OCI-LY7 (cell line): ENCODE results near the gene SPSB2. TPM values are rescaled to one million over a fixed set of nuclear protein-coding genes. Genes with fewer than 3 reads are reported as not detected.
"Not testable (repeated sequence)": the region's sequence is repeated elsewhere in the genome, so short reads cannot be mapped to it uniquely, and the experiment has no call there.

Experiments used
- BruUV-seq: library from RNA; stranded (reverse); fragments of 400-500 nt; replicated peaks from 2 replicates; lab custom pipeline; 2021; lab: Mats Ljungman, UMichigan
- CTCF ChIA-PET: fragments of 300-600 bp; sonication (Branson Sonifier 250); formaldehyde crosslinking; loops from one replicate; lab custom pipeline; 2022; ENCODE audit warnings: antibody characterized with exemption; ENCODE audit not compliant: unreplicated experiment; lab: Charles Lee
- POLR2A ChIA-PET: fragments of 300-600 bp; sonication (Branson Sonifier 250); formaldehyde crosslinking; loops from one replicate; lab custom pipeline; 2022; ENCODE audit warnings: antibody characterized with exemption; lab: Charles Lee
- DNase-seq: peaks from one replicate; pipeline ENCODE4 v3.0.0-alpha.2; 2015; ENCODE audit warnings: low spot score
- H2AFZ ChIP-seq: fragments of 200-600 bp; sonication (generic), shearing (Covaris generic); 2 replicates; pipeline ENCODE4 v1.6.1; 2014; ENCODE audit warnings: mild to moderate bottlenecking, antibody characterized with exemption, low read length, moderate library complexity
- H3K27ac ChIP-seq: fragments of 200-600 bp; sonication (generic); 2 replicates; pipeline ENCODE4 v1.5.1; 2014; ENCODE audit warnings: mixed run types, low read depth, mild to moderate bottlenecking, moderate library complexity, low read length, inconsistent platforms; ENCODE audit not compliant: poor library complexity, severe bottlenecking
- H3K36me3 ChIP-seq: fragments of 200-600 bp; sonication (generic); 2 replicates; pipeline ENCODE4 v1.6.1; 2014; ENCODE audit warnings: mild to moderate bottlenecking, antibody characterized with exemption, low read length, moderate library complexity, mixed read lengths; ENCODE audit not compliant: insufficient read depth
- H3K4me1 ChIP-seq: fragments of 200-600 bp; sonication (generic); 2 replicates; pipeline ENCODE4 v1.5.1; 2014; ENCODE audit warnings: mild to moderate bottlenecking, low read length; ENCODE audit not compliant: insufficient read depth, poor library complexity, severe bottlenecking
- H3K4me2 ChIP-seq: fragments of 200-600 bp; sonication (generic); 2 replicates; pipeline ENCODE4 v1.6.1; 2014; ENCODE audit warnings: mild to moderate bottlenecking, low read length
- H3K4me3 ChIP-seq: fragments of 200-600 bp; sonication (generic); 2 replicates; pipeline ENCODE4 v1.5.1; 2014; ENCODE audit warnings: mild to moderate bottlenecking, low read depth, low read length; ENCODE audit not compliant: poor library complexity, severe bottlenecking
- H3K79me2 ChIP-seq: fragments of 200-600 bp; sonication (generic); 2 replicates; pipeline ENCODE4 v1.6.1; 2016; ENCODE audit warnings: low read depth, mild to moderate bottlenecking, low read length, moderate library complexity, mixed read lengths; ENCODE audit not compliant: insufficient read depth
- H3K9me2 ChIP-seq: fragments of 200-600 bp; sonication (generic); 2 replicates; pipeline ENCODE4 v1.6.1; 2016; ENCODE audit warnings: mild to moderate bottlenecking, low read length, mixed read lengths; ENCODE audit not compliant: insufficient read depth
- H3K9me3 ChIP-seq: fragments of 200-600 bp; sonication (generic); 2 replicates; pipeline ENCODE4 v1.6.1; 2014; ENCODE audit warnings: mild to moderate bottlenecking, mixed run types, low read length, mixed read lengths
- H4K20me1 ChIP-seq: fragments of 200-600 bp; sonication (generic); 2 replicates; pipeline ENCODE4 v1.6.1; 2014; ENCODE audit warnings: mild to moderate bottlenecking, antibody characterized with exemption, low read length, moderate library complexity, mixed read lengths; ENCODE audit not compliant: insufficient read depth
- EZH2phosphoT487 ChIP-seq: fragments of 200-600 bp; sonication (generic); IDR thresholded peaks from 2 replicates; pipeline ENCODE4 v1.6.1; 2018; ENCODE audit warnings: low read depth, borderline replicate concordance, mild to moderate bottlenecking, mixed run types, antibody characterized with exemption, low read length, moderate library complexity, mixed read lengths
- intact Hi-C: fragments of 100-400 bp; cut with micrococcal nuclease; formaldehyde crosslinking; loops from one replicate; pipeline ENCODE4 v1.10.0; 2022; ENCODE audit not compliant: unreplicated experiment
- total RNA-seq, 2 experiments: library from RNA; depleted of rRNA in 1 of 2; stranded (reverse); fragments of >200 nt in 1 of 2; shearing (Covaris generic) in 1 of 2; gene quantifications; 2 replicates each; pipeline ENCODE4 v1.2.3, GENCODE V29; 2014 to 2022
- TF ChIP-seq, protein P1 (sequence below): fragments of 200-600 bp; sonication (generic); conservative IDR thresholded peaks from 2 replicates; pipeline ENCODE4 v1.5.1; 2014; ENCODE audit warnings: mild to moderate bottlenecking, antibody characterized with exemption, low read length, moderate library complexity, mixed read lengths

The SPSB2 gene
- total RNA-seq, 2 experiments from 2014 or later: 8.3 to 8.5 TPM

DNA sequence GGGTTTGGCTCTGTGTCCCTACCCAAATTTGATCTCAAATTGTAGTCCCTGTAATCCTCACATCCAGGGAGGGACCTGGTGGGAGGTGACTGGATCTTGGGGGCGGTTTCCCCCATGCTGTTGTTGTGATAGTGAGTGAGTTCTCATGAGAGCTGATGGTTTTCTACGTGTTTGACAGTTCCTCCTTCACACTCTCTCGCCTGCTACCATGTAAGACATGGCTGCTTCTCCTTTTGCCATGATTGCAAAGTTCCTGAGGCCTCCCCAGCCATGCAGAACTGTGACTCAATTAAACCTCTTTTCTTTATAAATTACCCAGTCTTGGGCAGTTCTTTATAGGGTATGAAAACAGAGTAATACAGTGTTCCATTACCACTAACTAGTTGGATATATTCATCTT, 21.2 kb upstream of the SPSB2 start:
- CTCF ChIA-PET: no interaction called here
- Histone ChIP-seq H3K4me3 (no peak overlapping the region), H3K9me3 (no peaks in the 10 kb centered on the region), H3K36me3 (no peaks in the 10 kb centered on the region), H3K79me2 (no peaks in the 10 kb centered on the region), H3K4me1 (peaks cover 19% of the 10 kb centered on the region), H4K20me1 (no peaks in the 10 kb centered on the region), H2AFZ (no peak overlapping the region), H3K4me2 (no peak overlapping the region), H3K27ac (no peak overlapping the region), H3K9me2 (no peaks in the 10 kb centered on the region)
- no peak for TF ChIP-seq EZH2phosphoT487
- TF ChIP-seq, protein P1, sequence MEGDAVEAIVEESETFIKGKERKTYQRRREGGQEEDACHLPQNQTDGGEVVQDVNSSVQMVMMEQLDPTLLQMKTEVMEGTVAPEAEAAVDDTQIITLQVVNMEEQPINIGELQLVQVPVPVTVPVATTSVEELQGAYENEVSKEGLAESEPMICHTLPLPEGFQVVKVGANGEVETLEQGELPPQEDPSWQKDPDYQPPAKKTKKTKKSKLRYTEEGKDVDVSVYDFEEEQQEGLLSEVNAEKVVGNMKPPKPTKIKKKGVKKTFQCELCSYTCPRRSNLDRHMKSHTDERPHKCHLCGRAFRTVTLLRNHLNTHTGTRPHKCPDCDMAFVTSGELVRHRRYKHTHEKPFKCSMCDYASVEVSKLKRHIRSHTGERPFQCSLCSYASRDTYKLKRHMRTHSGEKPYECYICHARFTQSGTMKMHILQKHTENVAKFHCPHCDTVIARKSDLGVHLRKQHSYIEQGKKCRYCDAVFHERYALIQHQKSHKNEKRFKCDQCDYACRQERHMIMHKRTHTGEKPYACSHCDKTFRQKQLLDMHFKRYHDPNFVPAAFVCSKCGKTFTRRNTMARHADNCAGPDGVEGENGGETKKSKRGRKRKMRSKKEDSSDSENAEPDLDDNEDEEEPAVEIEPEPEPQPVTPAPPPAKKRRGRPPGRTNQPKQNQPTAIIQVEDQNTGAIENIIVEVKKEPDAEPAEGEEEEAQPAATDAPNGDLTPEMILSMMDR: no peak
- intact Hi-C loops: no loop called here
- no TSS peak for BruUV-seq
- POLR2A ChIA-PET: interaction anchor here (0.6 kb wide), 1 partner anchor 14 kb away, joined by 5 read pairs; no protein-coding TSS in a partner anchor
- no peak for DNase-seq

DNA sequence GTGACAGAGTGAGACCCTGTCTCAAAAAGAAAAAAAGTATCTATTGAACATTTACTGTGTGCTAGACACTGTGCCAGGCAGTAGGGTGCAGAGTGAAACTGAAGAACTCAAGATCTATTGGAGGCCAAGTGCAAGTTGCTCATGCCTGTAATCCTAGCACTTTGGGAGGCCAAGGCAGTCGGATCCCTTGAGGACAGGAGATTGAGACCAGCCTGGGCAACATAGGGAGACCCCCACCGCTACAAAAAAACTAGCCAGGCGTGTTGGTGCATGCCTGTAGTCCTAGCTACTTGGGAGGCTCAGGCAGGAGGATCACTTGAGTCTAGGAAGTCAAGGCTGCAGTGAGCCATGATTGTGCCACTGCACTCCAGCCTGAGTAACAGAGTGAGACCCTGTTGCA, 19.6 kb upstream of the SPSB2 start:
- H3K36me3 ChIP-seq, H3K9me3 ChIP-seq, H2AFZ ChIP-seq, H3K4me2 ChIP-seq, BruUV-seq, H3K27ac ChIP-seq, H3K4me3 ChIP-seq, H3K79me2 ChIP-seq, H3K9me2 ChIP-seq, DNase-seq, H4K20me1 ChIP-seq, intact Hi-C loops: not testable (repeated sequence)
- ChIA-PET CTCF (interaction anchor here (2.0 kb wide), 1 partner anchor 20 kb away, joined by 17 read pairs; the partner anchor contains the start of gene SPSB2), POLR2A (interaction anchor here (1.0 to 2.5 kb wide), 5 partner anchors 12 to 53 kb away, joined by 3 to 17 read pairs (median 8); partner anchors contain the start of genes LRRC23, SPSB2 and USP5)
- H3K4me1 ChIP-seq: peaks cover 19% of the 10 kb centered on the region

GRCh38 chr12:6891646-6892001, 18.5 kb upstream of the SPSB2 start:
- H3K36me3 ChIP-seq: no peaks in the 10 kb centered on the region
- H3K9me3 ChIP-seq: no peaks in the 10 kb centered on the region
- peak overlapping the region; percentile 66 for H3K4me3 ChIP-seq
- H3K27ac ChIP-seq: peak overlapping the region; percentile 80
- peak overlapping the region; percentile 72 for H3K4me2 ChIP-seq
- H3K79me2 ChIP-seq: no peaks in the 10 kb centered on the region
- H2AFZ ChIP-seq: peak overlapping the region; percentile 78; the same call in 1 of the 2 replicates
- H3K4me1 ChIP-seq: peaks cover 28% of the 10 kb centered on the region
- BruUV-seq: TSS peak; percentile 75
- H4K20me1 ChIP-seq: no peaks in the 10 kb centered on the region
- intact Hi-C loops: loop anchor here (1.0 to 2.0 kb wide), 5 partner anchors 18 to 45 kb away; partner anchors contain the start of genes CDCA3, ENO2 and SPSB2
- CTCF ChIA-PET: interaction anchor here (0.6 to 2.0 kb wide), 8 partner anchors 10 to 52 kb away, joined by 3 to 17 read pairs (median 4); partner anchors contain the start of genes SPSB2 and TPI1
- POLR2A ChIA-PET: interaction anchor here (0.6 to 2.5 kb wide), 12 partner anchors 9 to 54 kb away, joined by 3 to 17 read pairs (median 4); partner anchors contain the start of genes C12orf57, CDCA3, LRRC23 and RNU7-1
- H3K9me2 ChIP-seq: no peaks in the 10 kb centered on the region
- TF ChIP-seq, protein P1: no peak
- no peak for TF ChIP-seq EZH2phosphoT487
- DNase-seq: no peak
